ENCODE results near the gene BCL7A.

DNA sequence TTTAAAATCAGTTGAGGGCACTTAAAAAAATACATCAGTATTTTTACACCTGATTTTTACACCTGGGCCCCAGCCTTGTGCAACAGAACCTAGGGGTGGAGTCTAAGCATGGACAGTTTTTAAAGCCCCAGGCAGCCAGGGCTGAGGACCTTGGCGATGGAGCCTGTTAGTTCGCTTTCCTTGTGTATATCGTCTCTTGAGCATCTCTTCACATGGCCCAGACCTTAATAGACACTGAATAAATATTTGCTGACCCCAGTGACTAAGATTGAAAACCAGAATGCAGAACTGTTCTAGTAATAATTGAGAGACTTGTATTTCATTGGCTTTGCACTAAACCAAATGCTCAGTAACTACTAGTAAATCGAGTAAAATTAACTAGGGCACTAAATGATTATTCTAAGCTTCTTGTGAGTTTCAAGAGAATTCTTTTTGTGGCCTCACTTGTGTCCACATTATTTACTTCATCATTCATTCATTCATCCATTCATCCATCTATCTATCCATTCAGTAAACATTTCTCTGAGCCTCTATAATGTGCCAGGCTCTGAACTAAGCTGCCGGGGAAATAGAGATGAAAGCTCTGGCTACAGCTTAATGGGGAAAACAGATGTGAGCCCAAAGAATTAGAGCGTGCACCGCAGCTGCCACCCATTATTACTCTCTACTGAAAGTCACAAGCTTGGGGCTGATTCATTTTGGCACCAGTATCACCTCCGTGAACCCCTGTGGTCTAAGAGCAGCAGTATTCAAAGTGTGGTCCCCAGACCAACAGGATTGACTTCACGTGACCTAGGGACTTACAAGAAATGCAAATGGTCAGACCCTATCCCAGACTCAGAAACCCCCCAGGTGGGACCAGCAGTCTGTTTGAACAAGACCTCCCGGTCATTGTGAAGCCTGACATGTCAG is 30.7 kb upstream of the BCL7A start:
- TF ChIP-seq CTCF (IDR thresholded peaks at IDR 0.05; ENCODE audit: poor library complexity, severe bottlenecking) (no peak), MXI1 (conservative IDR thresholded peaks at IDR 0.05; ENCODE audit: poor library complexity, severe bottlenecking) (no peak), EP300 (conservative IDR thresholded peaks at IDR 0.05; ENCODE audit: poor library complexity, severe bottlenecking) (no peak), EZH2 (IDR thresholded peaks at IDR 0.05; ENCODE audit: borderline replicate concordance, insufficient read depth, low read length, poor library complexity, severe bottlenecking) (no peak)
